Lower leg skin (tissue), 3 donors: ENCODE results near the gene MRS2.

ENCODE experiments used
- CTCF ChIP-seq, 3 donors: fragments of 450-650 bp; IDR thresholded peaks; one replicate each; pipeline ENCODE4 v1.5.1; 2016; ENCODE audit warnings: antibody characterized with exemption in 3 of 3, mild to moderate bottlenecking in 3 of 3, moderate library complexity in 2 of 3
- POLR2A ChIP-seq, 2 donors: fragments of 450-650 bp; IDR thresholded peaks; one replicate each; pipeline ENCODE4 v1.6.1; 2016 to 2017; ENCODE audit warnings: antibody characterized with exemption in 2 of 2, mild to moderate bottlenecking in 1 of 2, moderate library complexity in 1 of 2

- no peak for TF ChIP-seq CTCF (IDR thresholded peaks at IDR 0.05)
- no peak for TF ChIP-seq POLR2A (IDR thresholded peaks at IDR 0.05)
These were observed 6.1 kb downstream of the MRS2 start for GRCh38 chr6:24408719-24409410.
